ENCODE results near the gene IL17F. TPM values are rescaled to one million over a fixed set of nuclear protein-coding genes. Genes with fewer than 3 reads are reported as not detected.

The IL17F gene
- total and polyA plus RNA-seq, 2 experiments from 2014 or later, result not detected

DNA sequence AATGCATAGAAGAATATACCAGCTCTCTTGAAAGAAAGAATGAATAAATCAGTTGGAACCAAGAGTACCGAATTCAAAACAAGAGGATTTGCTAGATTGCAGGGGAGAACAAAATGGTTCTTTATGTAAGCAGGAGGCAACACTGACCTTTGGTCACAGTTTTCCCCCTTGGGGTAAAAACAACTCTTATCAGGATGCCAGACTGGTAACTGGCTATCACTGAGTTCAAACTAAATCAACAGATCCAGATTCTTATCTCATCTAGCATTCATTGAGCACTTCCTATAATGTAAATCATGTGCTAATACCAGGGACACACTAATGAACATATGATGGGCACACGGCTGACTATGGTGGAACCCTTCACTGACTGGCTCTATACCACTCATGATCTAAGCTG, 4.8 kb upstream of the IL17F start:
- Histone ChIP-seq H3K4me2 (no peak overlapping the region), H3K4me1 (ENCODE audit: insufficient read depth) (no peaks in the 10 kb centered on the region), H3K27ac (ENCODE audit: low read depth) (no peak overlapping the region), H3K9me2 (ENCODE audit: insufficient read depth) (peaks cover 6% of the 10 kb centered on the region; the same call in 1 of the 2 replicates), H3F3A (replicated peaks; ENCODE audit: low read depth) (no peaks in the 10 kb centered on the region), H2AFZ (no peak overlapping the region; the same call in 1 of the 2 replicates), H3K79me2 (replicated peaks; ENCODE audit: insufficient read depth) (no peaks in the 10 kb centered on the region), H3K27me3 (ENCODE audit: insufficient read depth) (no peaks in the 10 kb centered on the region), H3K4me3 (no peak overlapping the region), H3K36me3 (ENCODE audit: insufficient read depth) (no peaks in the 10 kb centered on the region), H4K20me1 (replicated peaks; ENCODE audit: insufficient read depth) (no peaks in the 10 kb centered on the region)
- Mint-ChIP-seq H3K36me3 (ENCODE audit: low read depth) (no peaks in the 10 kb centered on the region), H3K27ac (no peak overlapping the region), H3K4me3 (no peak overlapping the region), H3K4me1 (no peaks in the 10 kb centered on the region), H3K9me3 (no peaks in the 10 kb centered on the region), H3K27me3 (ENCODE audit: insufficient read depth, low read depth, poor library complexity) (peaks cover 2% of the 10 kb centered on the region)
- DNase-seq (ENCODE audit: low spot score), result no peak
- ATAC-seq, result no peak
- TF ChIP-seq, protein P1, sequence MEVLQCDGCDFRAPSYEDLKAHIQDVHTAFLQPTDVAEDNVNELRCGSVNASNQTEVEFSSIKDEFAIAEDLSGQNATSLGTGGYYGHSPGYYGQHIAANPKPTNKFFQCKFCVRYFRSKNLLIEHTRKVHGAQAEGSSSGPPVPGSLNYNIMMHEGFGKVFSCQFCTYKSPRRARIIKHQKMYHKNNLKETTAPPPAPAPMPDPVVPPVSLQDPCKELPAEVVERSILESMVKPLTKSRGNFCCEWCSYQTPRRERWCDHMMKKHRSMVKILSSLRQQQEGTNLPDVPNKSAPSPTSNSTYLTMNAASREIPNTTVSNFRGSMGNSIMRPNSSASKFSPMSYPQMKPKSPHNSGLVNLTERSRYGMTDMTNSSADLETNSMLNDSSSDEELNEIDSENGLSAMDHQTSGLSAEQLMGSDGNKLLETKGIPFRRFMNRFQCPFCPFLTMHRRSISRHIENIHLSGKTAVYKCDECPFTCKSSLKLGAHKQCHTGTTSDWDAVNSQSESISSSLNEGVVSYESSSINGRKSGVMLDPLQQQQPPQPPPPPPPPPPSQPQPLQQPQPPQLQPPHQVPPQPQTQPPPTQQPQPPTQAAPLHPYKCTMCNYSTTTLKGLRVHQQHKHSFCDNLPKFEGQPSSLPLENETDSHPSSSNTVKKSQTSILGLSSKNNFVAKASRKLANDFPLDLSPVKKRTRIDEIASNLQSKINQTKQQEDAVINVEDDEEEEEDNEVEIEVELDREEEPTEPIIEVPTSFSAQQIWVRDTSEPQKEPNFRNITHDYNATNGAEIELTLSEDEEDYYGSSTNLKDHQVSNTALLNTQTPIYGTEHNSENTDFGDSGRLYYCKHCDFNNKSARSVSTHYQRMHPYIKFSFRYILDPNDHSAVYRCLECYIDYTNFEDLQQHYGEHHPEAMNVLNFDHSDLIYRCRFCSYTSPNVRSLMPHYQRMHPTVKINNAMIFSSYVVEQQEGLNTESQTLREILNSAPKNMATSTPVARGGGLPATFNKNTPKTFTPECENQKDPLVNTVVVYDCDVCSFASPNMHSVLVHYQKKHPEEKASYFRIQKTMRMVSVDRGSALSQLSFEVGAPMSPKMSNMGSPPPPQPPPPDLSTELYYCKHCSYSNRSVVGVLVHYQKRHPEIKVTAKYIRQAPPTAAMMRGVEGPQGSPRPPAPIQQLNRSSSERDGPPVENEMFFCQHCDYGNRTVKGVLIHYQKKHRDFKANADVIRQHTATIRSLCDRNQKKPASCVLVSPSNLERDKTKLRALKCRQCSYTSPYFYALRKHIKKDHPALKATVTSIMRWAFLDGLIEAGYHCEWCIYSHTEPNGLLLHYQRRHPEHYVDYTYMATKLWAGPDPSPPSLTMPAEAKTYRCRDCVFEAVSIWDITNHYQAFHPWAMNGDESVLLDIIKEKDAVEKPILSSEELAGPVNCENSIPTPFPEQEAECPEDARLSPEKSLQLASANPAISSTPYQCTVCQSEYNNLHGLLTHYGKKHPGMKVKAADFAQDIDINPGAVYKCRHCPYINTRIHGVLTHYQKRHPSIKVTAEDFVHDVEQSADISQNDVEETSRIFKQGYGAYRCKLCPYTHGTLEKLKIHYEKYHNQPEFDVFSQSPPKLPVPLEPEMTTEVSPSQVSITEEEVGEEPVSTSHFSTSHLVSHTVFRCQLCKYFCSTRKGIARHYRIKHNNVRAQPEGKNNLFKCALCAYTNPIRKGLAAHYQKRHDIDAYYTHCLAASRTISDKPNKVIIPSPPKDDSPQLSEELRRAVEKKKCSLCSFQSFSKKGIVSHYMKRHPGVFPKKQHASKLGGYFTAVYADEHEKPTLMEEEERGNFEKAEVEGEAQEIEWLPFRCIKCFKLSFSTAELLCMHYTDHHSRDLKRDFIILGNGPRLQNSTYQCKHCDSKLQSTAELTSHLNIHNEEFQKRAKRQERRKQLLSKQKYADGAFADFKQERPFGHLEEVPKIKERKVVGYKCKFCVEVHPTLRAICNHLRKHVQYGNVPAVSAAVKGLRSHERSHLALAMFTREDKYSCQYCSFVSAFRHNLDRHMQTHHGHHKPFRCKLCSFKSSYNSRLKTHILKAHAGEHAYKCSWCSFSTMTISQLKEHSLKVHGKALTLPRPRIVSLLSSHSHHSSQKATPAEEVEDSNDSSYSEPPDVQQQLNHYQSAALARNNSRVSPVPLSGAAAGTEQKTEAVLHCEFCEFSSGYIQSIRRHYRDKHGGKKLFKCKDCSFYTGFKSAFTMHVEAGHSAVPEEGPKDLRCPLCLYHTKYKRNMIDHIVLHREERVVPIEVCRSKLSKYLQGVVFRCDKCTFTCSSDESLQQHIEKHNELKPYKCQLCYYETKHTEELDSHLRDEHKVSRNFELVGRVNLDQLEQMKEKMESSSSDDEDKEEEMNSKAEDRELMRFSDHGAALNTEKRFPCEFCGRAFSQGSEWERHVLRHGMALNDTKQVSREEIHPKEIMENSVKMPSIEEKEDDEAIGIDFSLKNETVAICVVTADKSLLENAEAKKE (CRISPR knock-in tag; IDR thresholded peaks at IDR 0.05), result no peak
- TF ChIP-seq ZNF114 (CRISPR knock-in tag; IDR thresholded peaks at IDR 0.05) (no peak), NANOG (IDR thresholded peaks at IDR 0.05; ENCODE audit: borderline replicate concordance) (no peak), CREB1 (CRISPR knock-in tag; IDR thresholded peaks at IDR 0.05; ENCODE audit: low read depth) (no peak), ZNF331 (CRISPR knock-in tag; IDR thresholded peaks at IDR 0.05; ENCODE audit: low read depth) (no peak), JUNB (IDR thresholded peaks at IDR 0.05; ENCODE audit: unreplicated experiment) (no peak), EZH2 (IDR thresholded peaks at IDR 0.05; ENCODE audit: low read depth, unreplicated experiment) (no peak), STAT1 (IDR thresholded peaks at IDR 0.05; ENCODE audit: unreplicated experiment) (no peak), EZH2phosphoT487 (IDR thresholded peaks at IDR 0.05; ENCODE audit: unreplicated experiment) (no peak), POLR2AphosphoS5 (IDR thresholded peaks at IDR 0.05; ENCODE audit: low read depth) (no peak)
- TF ChIP-seq, protein P2, sequence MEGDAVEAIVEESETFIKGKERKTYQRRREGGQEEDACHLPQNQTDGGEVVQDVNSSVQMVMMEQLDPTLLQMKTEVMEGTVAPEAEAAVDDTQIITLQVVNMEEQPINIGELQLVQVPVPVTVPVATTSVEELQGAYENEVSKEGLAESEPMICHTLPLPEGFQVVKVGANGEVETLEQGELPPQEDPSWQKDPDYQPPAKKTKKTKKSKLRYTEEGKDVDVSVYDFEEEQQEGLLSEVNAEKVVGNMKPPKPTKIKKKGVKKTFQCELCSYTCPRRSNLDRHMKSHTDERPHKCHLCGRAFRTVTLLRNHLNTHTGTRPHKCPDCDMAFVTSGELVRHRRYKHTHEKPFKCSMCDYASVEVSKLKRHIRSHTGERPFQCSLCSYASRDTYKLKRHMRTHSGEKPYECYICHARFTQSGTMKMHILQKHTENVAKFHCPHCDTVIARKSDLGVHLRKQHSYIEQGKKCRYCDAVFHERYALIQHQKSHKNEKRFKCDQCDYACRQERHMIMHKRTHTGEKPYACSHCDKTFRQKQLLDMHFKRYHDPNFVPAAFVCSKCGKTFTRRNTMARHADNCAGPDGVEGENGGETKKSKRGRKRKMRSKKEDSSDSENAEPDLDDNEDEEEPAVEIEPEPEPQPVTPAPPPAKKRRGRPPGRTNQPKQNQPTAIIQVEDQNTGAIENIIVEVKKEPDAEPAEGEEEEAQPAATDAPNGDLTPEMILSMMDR (conservative IDR thresholded peaks at IDR 0.05; ENCODE audit: low read depth in 2 of 2), result no peak
- TF ChIP-seq, protein P3, sequence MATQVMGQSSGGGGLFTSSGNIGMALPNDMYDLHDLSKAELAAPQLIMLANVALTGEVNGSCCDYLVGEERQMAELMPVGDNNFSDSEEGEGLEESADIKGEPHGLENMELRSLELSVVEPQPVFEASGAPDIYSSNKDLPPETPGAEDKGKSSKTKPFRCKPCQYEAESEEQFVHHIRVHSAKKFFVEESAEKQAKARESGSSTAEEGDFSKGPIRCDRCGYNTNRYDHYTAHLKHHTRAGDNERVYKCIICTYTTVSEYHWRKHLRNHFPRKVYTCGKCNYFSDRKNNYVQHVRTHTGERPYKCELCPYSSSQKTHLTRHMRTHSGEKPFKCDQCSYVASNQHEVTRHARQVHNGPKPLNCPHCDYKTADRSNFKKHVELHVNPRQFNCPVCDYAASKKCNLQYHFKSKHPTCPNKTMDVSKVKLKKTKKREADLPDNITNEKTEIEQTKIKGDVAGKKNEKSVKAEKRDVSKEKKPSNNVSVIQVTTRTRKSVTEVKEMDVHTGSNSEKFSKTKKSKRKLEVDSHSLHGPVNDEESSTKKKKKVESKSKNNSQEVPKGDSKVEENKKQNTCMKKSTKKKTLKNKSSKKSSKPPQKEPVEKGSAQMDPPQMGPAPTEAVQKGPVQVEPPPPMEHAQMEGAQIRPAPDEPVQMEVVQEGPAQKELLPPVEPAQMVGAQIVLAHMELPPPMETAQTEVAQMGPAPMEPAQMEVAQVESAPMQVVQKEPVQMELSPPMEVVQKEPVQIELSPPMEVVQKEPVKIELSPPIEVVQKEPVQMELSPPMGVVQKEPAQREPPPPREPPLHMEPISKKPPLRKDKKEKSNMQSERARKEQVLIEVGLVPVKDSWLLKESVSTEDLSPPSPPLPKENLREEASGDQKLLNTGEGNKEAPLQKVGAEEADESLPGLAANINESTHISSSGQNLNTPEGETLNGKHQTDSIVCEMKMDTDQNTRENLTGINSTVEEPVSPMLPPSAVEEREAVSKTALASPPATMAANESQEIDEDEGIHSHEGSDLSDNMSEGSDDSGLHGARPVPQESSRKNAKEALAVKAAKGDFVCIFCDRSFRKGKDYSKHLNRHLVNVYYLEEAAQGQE (IDR thresholded peaks at IDR 0.05; ENCODE audit: unreplicated experiment), result no peak
- TF ChIP-seq, protein P4, sequence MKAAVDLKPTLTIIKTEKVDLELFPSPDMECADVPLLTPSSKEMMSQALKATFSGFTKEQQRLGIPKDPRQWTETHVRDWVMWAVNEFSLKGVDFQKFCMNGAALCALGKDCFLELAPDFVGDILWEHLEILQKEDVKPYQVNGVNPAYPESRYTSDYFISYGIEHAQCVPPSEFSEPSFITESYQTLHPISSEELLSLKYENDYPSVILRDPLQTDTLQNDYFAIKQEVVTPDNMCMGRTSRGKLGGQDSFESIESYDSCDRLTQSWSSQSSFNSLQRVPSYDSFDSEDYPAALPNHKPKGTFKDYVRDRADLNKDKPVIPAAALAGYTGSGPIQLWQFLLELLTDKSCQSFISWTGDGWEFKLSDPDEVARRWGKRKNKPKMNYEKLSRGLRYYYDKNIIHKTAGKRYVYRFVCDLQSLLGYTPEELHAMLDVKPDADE (IDR thresholded peaks at IDR 0.05), result no peak

Data from GM23338 (cell line).